ENCODE results near the gene EEF2K. TPM values are rescaled to one million over a fixed set of nuclear protein-coding genes. Genes with fewer than 3 reads are reported as not detected.

Gene EEF2K
- total RNA-seq, 8 experiments from 2014 or later = 4.6 to 22.4 (median 8.9) TPM

GRCh38 chr16:22328081-22328725 lies 122.1 kb downstream of the EEF2K start:
- in situ Hi-C loops (cut with MboI; ENCODE audit: low pct_unique_long_range_greater_than_20kb in 2 of 9, low sequenced_read_pairs in 9 of 9, unreplicated experiment in 9 of 9) = loop anchor here in 3 of 9 experiments (10.0 to 25.0 kb wide), 3 partner anchors 1141 to 1466 kb away; no protein-coding TSS in a partner anchor
- WGBS, 10 experiments = 54 to 91% (median 70%) methylated on average over 2 to 6 of the region's 10 CpGs; no CpG with 5 or more reads in 7 of the 10 experiments
- no peak for ATAC-seq (replicated peaks in 6 of 8)
- no peak overlapping the region for H3K4me3 ChIP-seq
- no peaks in the 10 kb centered on the region for H3K4me1 ChIP-seq (replicated peaks in 1 of 2)
- H3K27ac ChIP-seq = no peak overlapping the region

GRCh38 chr16:22329199-22329695 lies 123.2 kb downstream of the EEF2K start:
- no peak for ATAC-seq (replicated peaks in 6 of 8)
- H3K27ac ChIP-seq = no peak overlapping the region

GRCh38 chr16:22330326-22330725 lies 124.2 kb downstream of the EEF2K start:
- 60 to 100% (median 79%) methylated on average over 1 to 4 of the region's 4 CpGs; no CpG with 5 or more reads in 1 of the 10 experiments for WGBS, 10 experiments

More at GRCh38 chr16:22329199-22329695, 123.2 kb downstream of the EEF2K start:
- H3K4me3 ChIP-seq = no peak overlapping the region
- in situ Hi-C loops (cut with MboI; ENCODE audit: low pct_unique_long_range_greater_than_20kb in 2 of 9, low sequenced_read_pairs in 9 of 9, unreplicated experiment in 9 of 9) = loop anchor here in 3 of 9 experiments (10.0 to 25.0 kb wide), 3 partner anchors 1142 to 1467 kb away; no protein-coding TSS in a partner anchor
- no peaks in the 10 kb centered on the region for H3K4me1 ChIP-seq (replicated peaks in 1 of 2)
- 80 to 100% (median 100%) methylated on average over 1 to 6 of the region's 9 CpGs; no CpG with 5 or more reads in 3 of the 10 experiments for WGBS, 10 experiments

GRCh38 chr16:22333457-22333994 lies 127.4 kb downstream of the EEF2K start:
- ATAC-seq (replicated peaks in 6 of 8) = no peak
- in situ Hi-C loops (cut with MboI; ENCODE audit: low pct_unique_long_range_greater_than_20kb in 2 of 9, low sequenced_read_pairs in 9 of 9, unreplicated experiment in 9 of 9) = loop anchor here in 2 of 9 experiments (25.0 kb wide), 2 partner anchors 1146 to 1471 kb away; no protein-coding TSS in a partner anchor
- no peak overlapping the region for H3K27ac ChIP-seq
- 40 to 100% (median 95%) methylated on average over 1 to 6 of the region's 6 CpGs; no CpG with 5 or more reads in 2 of the 10 experiments for WGBS, 10 experiments
- no peak overlapping the region for H3K4me3 ChIP-seq
- H3K4me1 ChIP-seq (replicated peaks in 1 of 2) = no peaks in the 10 kb centered on the region

More at GRCh38 chr16:22330326-22330725, 124.2 kb downstream of the EEF2K start:
- no peak for ATAC-seq (replicated peaks in 6 of 8)
- in situ Hi-C loops (cut with MboI; ENCODE audit: low pct_unique_long_range_greater_than_20kb in 2 of 9, low sequenced_read_pairs in 9 of 9, unreplicated experiment in 9 of 9) = loop anchor here in 2 of 9 experiments (25.0 kb wide), 2 partner anchors 1143 to 1468 kb away; no protein-coding TSS in a partner anchor
- Histone ChIP-seq H3K27ac (no peak overlapping the region), H3K4me1 (replicated peaks in 1 of 2) (no peaks in the 10 kb centered on the region), H3K4me3 (no peak overlapping the region)

- WGBS, 10 experiments = 80% methylated on average over 1 of the region's 3 CpGs; no CpG with 5 or more reads in 9 of the 10 experiments
- Histone ChIP-seq H3K27ac (no peak overlapping the region), H3K4me3 (no peak overlapping the region), H3K4me1 (replicated peaks in 1 of 2) (no peaks in the 10 kb centered on the region)
- peak in 4 of 8 experiments; percentile 20 to 35 (median 30) for ATAC-seq (replicated peaks in 6 of 8)
- in situ Hi-C loops (cut with MboI; ENCODE audit: low pct_unique_long_range_greater_than_20kb in 2 of 9, low sequenced_read_pairs in 9 of 9, unreplicated experiment in 9 of 9) = loop anchor here in 2 of 9 experiments (25.0 kb wide), 2 partner anchors 1148 to 1473 kb away; no protein-coding TSS in a partner anchor
Measured at GRCh38 chr16:22335668-22336246, 129.7 kb downstream of the EEF2K start.

GRCh38 chr16:22336581-22336980 lies 130.5 kb downstream of the EEF2K start:
- ATAC-seq (replicated peaks in 6 of 8) = no peak
- no peak overlapping the region for H3K4me3 ChIP-seq
- no peaks in the 10 kb centered on the region for H3K4me1 ChIP-seq (replicated peaks in 1 of 2)
- in situ Hi-C loops (cut with MboI; ENCODE audit: low pct_unique_long_range_greater_than_20kb in 2 of 9, low sequenced_read_pairs in 9 of 9, unreplicated experiment in 9 of 9) = loop anchor here in 2 of 9 experiments (25.0 kb wide), 2 partner anchors 1149 to 1474 kb away; no protein-coding TSS in a partner anchor
- H3K27ac ChIP-seq = no peak overlapping the region

- Histone ChIP-seq H3K4me1 (replicated peaks in 1 of 2) (no peaks in the 10 kb centered on the region), H3K4me3 (no peak overlapping the region), H3K27ac (no peak overlapping the region)
- ATAC-seq (replicated peaks in 6 of 8) = no peak
- in situ Hi-C loops (cut with MboI; ENCODE audit: low pct_unique_long_range_greater_than_20kb in 2 of 9, low sequenced_read_pairs in 9 of 9, unreplicated experiment in 9 of 9) = loop anchor here in 2 of 9 experiments (25.0 kb wide), 2 partner anchors 1150 to 1475 kb away; no protein-coding TSS in a partner anchor
Measured at GRCh38 chr16:22337045-22337444, 131.0 kb downstream of the EEF2K start.

GRCh38 chr16:22337849-22338635 lies 132.0 kb downstream of the EEF2K start:
- in situ Hi-C loops (cut with MboI; ENCODE audit: low pct_unique_long_range_greater_than_20kb in 2 of 9, low sequenced_read_pairs in 9 of 9, unreplicated experiment in 9 of 9) = loop anchor here in 2 of 9 experiments (25.0 kb wide), 2 partner anchors 1151 to 1476 kb away; no protein-coding TSS in a partner anchor
- Histone ChIP-seq H3K4me1 (replicated peaks in 1 of 2) (no peaks in the 10 kb centered on the region), H3K4me3 (no peak overlapping the region), H3K27ac (no peak overlapping the region)
- 78 to 100% (median 93%) methylated on average over 1 to 4 of the region's 4 CpGs for WGBS, 10 experiments
- ATAC-seq (replicated peaks in 6 of 8) = no peak

Other genes starting within 250 kb of the EEF2K start
- 1 to 10 TPM in 7 of 8 experiments, under 1 TPM in 1; 0.41 to 3.7 (median 1.5) TPM for gene PDZD9, start 205.2 kb upstream of the EEF2K start, total RNA-seq
- gene MOSMO, start 198.2 kb upstream of the EEF2K start, total RNA-seq = 10 to 100 TPM; 13.4 to 25.4 (median 17.2) TPM
- 10 to 100 TPM in 1 of 8 experiments, under 1 TPM in 6, not detected in 1; 0.09 to 18.7 (median 0.62) TPM for gene VWA3A, start 113.7 kb upstream of the EEF2K start, total RNA-seq
- gene SDR42E2, start 43.8 kb upstream of the EEF2K start, total RNA-seq = under 1 TPM; 0.05 to 0.81 (median 0.17) TPM
- gene POLR3E, start 91.1 kb downstream of the EEF2K start, total RNA-seq = 10 to 100 TPM; 20.0 to 65.8 (median 39.4) TPM
- 10 to 100 TPM; 10.0 to 31.5 (median 18.3) TPM for gene CDR2, start 168.3 kb downstream of the EEF2K start, total RNA-seq

Measured in motor neuron (in vitro differentiated cells).